GM06990 (cell line): Measurements from ENCODE around the gene OSTF1.

Source experiments
- DNase-seq: peaks from one replicate; pipeline ENCODE4 v3.0.0-alpha.2; 2011; ENCODE audit not compliant: insufficient read length; ENCODE audit errors: extremely low read depth
- H3K27me3 ChIP-seq: replicated peaks from 2 replicates; pipeline ENCODE4 v1.6.0; 2011; ENCODE audit warnings: low read length; ENCODE audit not compliant: control insufficient read depth, insufficient read depth
- H3K36me3 ChIP-seq: 2 replicates; pipeline ENCODE4 v1.5.1; 2011; ENCODE audit warnings: low read length; ENCODE audit not compliant: control insufficient read depth, insufficient read depth
- H3K4me3 ChIP-seq: replicated peaks from 2 replicates; pipeline ENCODE4 v1.5.1; 2011; ENCODE audit warnings: low read depth, mild to moderate bottlenecking, control low read depth, low read length
- TF ChIP-seq, protein P1 (sequence below): IDR thresholded peaks from 2 replicates; pipeline ENCODE4 v1.5.1; 2011; ENCODE audit warnings: low read length, control low read depth, mild to moderate bottlenecking, inconsistent platforms; ENCODE audit not compliant: insufficient read depth, poor library complexity, severe bottlenecking

Gene OSTF1

DNA sequence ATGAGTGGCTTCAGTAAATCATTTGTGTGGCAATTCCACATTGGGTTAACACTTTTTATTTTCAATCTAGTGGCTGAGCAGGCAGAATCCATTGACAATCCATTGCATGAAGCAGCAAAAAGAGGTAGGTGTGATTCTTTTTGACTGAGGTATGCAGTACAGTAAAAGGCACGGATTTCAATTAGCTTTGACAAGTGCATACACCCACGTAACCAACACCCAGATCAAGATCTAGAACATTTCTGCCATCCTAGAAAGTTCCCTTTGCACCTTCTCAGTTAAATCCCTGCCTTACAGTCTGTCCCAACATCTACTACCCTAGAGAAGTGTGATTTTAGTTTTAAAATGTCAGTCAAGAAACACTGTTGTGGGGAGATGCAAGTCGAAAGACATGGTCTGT lies 43.4 kb downstream of the OSTF1 start:
- H3K36me3 ChIP-seq: peaks cover 8% of the 10 kb centered on the region
- TF ChIP-seq, protein P1, sequence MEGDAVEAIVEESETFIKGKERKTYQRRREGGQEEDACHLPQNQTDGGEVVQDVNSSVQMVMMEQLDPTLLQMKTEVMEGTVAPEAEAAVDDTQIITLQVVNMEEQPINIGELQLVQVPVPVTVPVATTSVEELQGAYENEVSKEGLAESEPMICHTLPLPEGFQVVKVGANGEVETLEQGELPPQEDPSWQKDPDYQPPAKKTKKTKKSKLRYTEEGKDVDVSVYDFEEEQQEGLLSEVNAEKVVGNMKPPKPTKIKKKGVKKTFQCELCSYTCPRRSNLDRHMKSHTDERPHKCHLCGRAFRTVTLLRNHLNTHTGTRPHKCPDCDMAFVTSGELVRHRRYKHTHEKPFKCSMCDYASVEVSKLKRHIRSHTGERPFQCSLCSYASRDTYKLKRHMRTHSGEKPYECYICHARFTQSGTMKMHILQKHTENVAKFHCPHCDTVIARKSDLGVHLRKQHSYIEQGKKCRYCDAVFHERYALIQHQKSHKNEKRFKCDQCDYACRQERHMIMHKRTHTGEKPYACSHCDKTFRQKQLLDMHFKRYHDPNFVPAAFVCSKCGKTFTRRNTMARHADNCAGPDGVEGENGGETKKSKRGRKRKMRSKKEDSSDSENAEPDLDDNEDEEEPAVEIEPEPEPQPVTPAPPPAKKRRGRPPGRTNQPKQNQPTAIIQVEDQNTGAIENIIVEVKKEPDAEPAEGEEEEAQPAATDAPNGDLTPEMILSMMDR: no peak

DNA sequence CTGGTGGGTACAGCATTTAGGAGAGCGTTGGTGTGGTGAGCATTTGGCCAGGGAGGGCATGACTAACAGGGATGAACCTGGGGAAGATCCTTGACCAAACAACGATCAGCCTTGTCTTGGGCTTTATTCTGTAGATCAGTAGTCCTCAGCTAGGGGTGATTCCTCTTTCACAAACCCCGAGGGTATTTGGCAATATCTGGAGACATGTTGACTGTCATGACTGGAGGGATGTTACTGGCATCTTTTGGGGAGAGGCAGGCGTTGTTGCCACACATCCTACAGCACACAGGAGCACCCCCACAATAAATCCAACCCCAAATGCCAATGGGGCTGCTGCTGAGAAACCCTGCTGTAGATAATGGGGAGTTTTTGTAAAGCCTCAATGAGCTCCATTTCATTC lies 43.9 kb downstream of the OSTF1 start:
- TF ChIP-seq, protein P1: no peak
- DNase-seq: no peak
- Histone ChIP-seq H3K27me3 (no peaks in the 10 kb centered on the region), H3K36me3 (peaks cover 8% of the 10 kb centered on the region), H3K4me3 (no peak overlapping the region)

More for the DNA sequence above, 43.4 kb downstream of the OSTF1 start:
- Histone ChIP-seq H3K4me3 (no peak overlapping the region), H3K27me3 (no peaks in the 10 kb centered on the region)
- no peak for DNase-seq

DNA sequence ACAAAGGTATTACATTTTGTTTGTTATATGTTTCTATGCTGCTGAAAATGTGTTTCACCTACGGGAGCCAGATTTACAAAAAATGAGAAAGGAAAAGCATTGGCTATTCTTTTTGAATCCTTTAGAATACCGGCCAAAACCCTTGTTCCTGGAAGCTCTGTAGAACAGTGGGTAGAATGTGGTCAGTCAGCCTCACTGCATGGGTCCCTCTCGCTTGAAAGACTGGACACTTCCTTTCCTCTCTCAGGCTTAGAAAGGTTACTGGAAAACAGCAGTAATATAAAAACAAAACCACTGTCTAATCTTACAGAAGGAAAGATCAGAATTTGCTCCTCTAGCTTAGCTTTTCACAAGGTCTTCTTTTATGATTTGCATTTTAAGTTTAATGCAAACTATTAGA lies 45.1 kb downstream of the OSTF1 start:
- no peak overlapping the region for H3K4me3 ChIP-seq
- no peak for DNase-seq
- no peaks in the 10 kb centered on the region for H3K27me3 ChIP-seq
- TF ChIP-seq, protein P1: no peak
- H3K36me3 ChIP-seq: peaks cover 8% of the 10 kb centered on the region

DNA sequence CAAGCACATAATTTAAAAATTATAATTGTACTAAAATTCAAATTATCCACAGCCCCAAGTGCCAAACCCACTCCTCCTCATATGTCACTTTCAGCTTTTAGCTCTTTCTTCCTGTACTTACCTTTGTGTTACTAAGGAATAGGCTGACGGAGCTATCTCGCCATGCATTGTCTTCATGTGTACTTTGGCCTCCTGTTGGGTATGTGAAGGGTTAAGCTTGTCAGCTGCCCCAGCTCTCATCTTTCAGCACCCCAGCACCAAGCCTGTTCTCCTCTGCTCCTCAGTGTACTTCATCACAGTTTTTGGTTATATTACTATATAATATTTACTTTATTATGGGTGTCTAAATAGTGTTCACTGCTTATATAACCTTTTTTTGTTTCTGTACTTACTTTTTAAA lies 46.2 kb downstream of the OSTF1 start:
- Histone ChIP-seq H3K27me3 (no peaks in the 10 kb centered on the region), H3K4me3 (no peak overlapping the region), H3K36me3 (peaks cover 8% of the 10 kb centered on the region)
- TF ChIP-seq, protein P1: no peak
- DNase-seq: no peak

DNA sequence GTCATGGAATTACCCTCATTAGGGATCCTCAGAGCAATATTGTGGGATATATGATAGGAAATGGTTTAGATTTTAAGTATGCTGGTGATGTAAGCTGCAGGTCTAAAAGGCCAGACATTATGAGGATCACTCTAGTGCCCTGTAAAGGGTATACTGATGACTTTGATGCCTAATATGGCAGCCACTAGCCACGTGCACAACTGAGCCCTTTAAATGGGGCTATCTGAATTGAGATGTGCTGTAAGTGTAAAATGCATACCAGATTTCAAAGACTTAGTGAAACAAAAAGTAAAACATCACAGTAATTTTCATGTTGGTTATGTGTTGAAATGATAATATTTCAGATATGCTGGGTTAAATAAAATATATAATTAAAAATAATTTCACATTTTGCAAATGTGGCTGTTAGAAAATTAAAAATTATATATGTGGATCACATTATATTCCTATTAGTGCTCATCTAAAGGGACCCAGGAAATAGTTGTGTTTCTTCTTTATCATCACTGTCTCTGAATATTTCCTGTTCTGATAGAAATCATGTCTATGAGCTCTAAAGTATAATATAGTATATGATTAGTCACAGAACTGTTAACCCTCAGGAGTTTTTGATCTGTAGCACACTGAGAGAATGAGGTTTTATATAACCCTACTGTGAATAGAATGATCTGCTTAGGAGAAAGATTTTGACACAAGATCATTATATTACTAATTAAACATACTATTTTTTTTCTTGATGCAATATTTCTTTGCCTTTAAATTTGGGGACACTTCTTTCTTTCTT lies 50.1 kb downstream of the OSTF1 start:
- Histone ChIP-seq H3K4me3 (no peak overlapping the region), H3K27me3 (no peaks in the 10 kb centered on the region), H3K36me3 (peaks cover 3% of the 10 kb centered on the region)
- no peak for DNase-seq
- TF ChIP-seq, protein P1: no peak
